ENCODE measurements around the gene DLGAP5.

DLGAP5 gene

GRCh38 chr14:55107766-55108554 lies 83.4 kb downstream of the DLGAP5 start:
- DNase-seq: no peak

- DNase-seq: no peak
Observed at GRCh38 chr14:55105991-55106390, 85.4 kb downstream of the DLGAP5 start.

- DNase-seq: no peak
Observed at GRCh38 chr14:55103971-55104954, 87.1 kb downstream of the DLGAP5 start.

GRCh38 chr14:55103005-55103640 lies 88.3 kb downstream of the DLGAP5 start:
- no peak for DNase-seq

GRCh38 chr14:55102141-55102621 lies 89.2 kb downstream of the DLGAP5 start:
- peak; percentile 17 for DNase-seq

- DNase-seq: no peak
Observed at GRCh38 chr14:55101698-55102097, 89.7 kb downstream of the DLGAP5 start.

GRCh38 chr14:55099756-55100155 lies 91.6 kb downstream of the DLGAP5 start:
- no peak for DNase-seq

GRCh38 chr14:55098561-55098898 lies 92.9 kb downstream of the DLGAP5 start:
- no peak for DNase-seq

Measured in NCI-H1694 (cell line).